Body of pancreas (tissue), 4 donors: ENCODE measurements around the gene GUCA2B. TPM values are rescaled to one million over a fixed set of nuclear protein-coding genes. Genes with fewer than 3 reads are reported as not detected.

Source experiments
- ATAC-seq: fragments of 150-250 bp; one replicate; pipeline ENCODE4 v1.9.1; 2016
- DNase-seq, 4 donors: peaks; one replicate each; pipeline ENCODE4 v3.0.0-alpha.2; 2019
- H3K27ac ChIP-seq, 4 donors: fragments of 200-600 bp; sonication (generic); 1 replicate in 3 of 4; 2 replicates in 1 of 4; pipeline versions ENCODE4 v1.5.1 to v1.6.1; 2016 to 2019; ENCODE audit warnings: mild to moderate bottlenecking in 1 of 4, mixed read lengths in 1 of 4, moderate library complexity in 1 of 4
- H3K27me3 ChIP-seq, 2 donors: fragments of 200-600 bp; sonication (generic); one replicate each; pipeline ENCODE4 v1.6.0; 2016; ENCODE audit warnings: mild to moderate bottlenecking in 1 of 2
- H3K36me3 ChIP-seq, 2 donors: fragments of 200-600 bp; sonication (generic); replicated peaks in 1 of 2; 2 replicates each; pipeline ENCODE4 v1.5.1; 2016; ENCODE audit warnings: low read depth in 2 of 2; ENCODE audit not compliant: insufficient read depth in 1 of 2
- H3K4me1 ChIP-seq: fragments of 200-600 bp; sonication (generic); one replicate; pipeline ENCODE4 v1.6.0; 2016
- H3K4me3 ChIP-seq, 2 donors: fragments of 200-600 bp; sonication (generic); 1 replicate in 1 of 2; 2 replicates in 1 of 2; pipeline ENCODE4 v1.5.1; 2016 to 2019
- H3K9me3 ChIP-seq, 3 donors: fragments of 200-600 bp; sonication (generic); 1 replicate in 2 of 3; 2 replicates in 1 of 3; pipeline ENCODE4 v1.5.1; 2016
- POLR2A ChIP-seq, 3 donors: fragments of 450-650 bp; IDR thresholded peaks; one replicate each; pipeline ENCODE4 v1.6.1; 2016; ENCODE audit warnings: antibody characterized with exemption in 3 of 3, mild to moderate bottlenecking in 2 of 3
- WGBS, 2 donors: methylation state at CpG; one replicate each; pipeline ENCODE4 v1.1.5; 2017; 5-methylcytosine and 5-hydroxymethylcytosine counted together
- intact Hi-C: fragments of 100-400 bp; cut with DNase I; formaldehyde crosslinking; loops from one replicate; pipeline ENCODE4 v1.15.1; 2023
- total RNA-seq, 2 donors: library from RNA; depleted of rRNA; stranded (reverse); fragments of >200 nt; gene quantifications; one replicate each; pipeline ENCODE4 v1.1.0, GENCODE V29; 2016
- TF ChIP-seq, protein P1 (sequence below), 7 experiments: fragments of 450-650 bp in 4 of 7; fragments of 200-600 bp in 3 of 7; sonication (generic) in 3 of 7; IDR thresholded peaks; one replicate each; pipeline ENCODE4 v1.5.1; 2016 to 2019; ENCODE audit warnings: antibody characterized with exemption in 7 of 7

GUCA2B gene
- total RNA-seq, 2 donors from 2014 or later = not detected

- Histone ChIP-seq H3K9me3 (no peaks in the 10 kb centered on the region), H3K4me3 (no peak overlapping the region), H3K36me3 (peaks cover 0 to 10% of the 10 kb centered on the region in 2 donors), H3K27me3 (no peaks in the 10 kb centered on the region), H3K27ac (no peak overlapping the region), H3K4me1 (peaks cover 7% of the 10 kb centered on the region)
- intact Hi-C loops = loop anchor here (10.0 kb wide), 1 partner anchor 115 kb away; no protein-coding TSS in a partner anchor
- no peak for DNase-seq
- TF ChIP-seq POLR2A (IDR thresholded peaks at IDR 0.05) = no peak
- TF ChIP-seq, protein P1, sequence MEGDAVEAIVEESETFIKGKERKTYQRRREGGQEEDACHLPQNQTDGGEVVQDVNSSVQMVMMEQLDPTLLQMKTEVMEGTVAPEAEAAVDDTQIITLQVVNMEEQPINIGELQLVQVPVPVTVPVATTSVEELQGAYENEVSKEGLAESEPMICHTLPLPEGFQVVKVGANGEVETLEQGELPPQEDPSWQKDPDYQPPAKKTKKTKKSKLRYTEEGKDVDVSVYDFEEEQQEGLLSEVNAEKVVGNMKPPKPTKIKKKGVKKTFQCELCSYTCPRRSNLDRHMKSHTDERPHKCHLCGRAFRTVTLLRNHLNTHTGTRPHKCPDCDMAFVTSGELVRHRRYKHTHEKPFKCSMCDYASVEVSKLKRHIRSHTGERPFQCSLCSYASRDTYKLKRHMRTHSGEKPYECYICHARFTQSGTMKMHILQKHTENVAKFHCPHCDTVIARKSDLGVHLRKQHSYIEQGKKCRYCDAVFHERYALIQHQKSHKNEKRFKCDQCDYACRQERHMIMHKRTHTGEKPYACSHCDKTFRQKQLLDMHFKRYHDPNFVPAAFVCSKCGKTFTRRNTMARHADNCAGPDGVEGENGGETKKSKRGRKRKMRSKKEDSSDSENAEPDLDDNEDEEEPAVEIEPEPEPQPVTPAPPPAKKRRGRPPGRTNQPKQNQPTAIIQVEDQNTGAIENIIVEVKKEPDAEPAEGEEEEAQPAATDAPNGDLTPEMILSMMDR (IDR thresholded peaks at IDR 0.05) = no peak
- WGBS, 2 donors = 71 to 72% methylated on average over 6 of the region's 6 CpGs
- no peak for ATAC-seq
These were observed 37.0 kb downstream of the GUCA2B start for GRCh38 chr1:42189931-42190853.

- Histone ChIP-seq H3K4me3 (no peak overlapping the region), H3K36me3 (peaks cover 0 to 8% of the 10 kb centered on the region in 2 donors), H3K27me3 (no peaks in the 10 kb centered on the region), H3K9me3 (no peaks in the 10 kb centered on the region), H3K4me1 (peaks cover 7% of the 10 kb centered on the region), H3K27ac (no peak overlapping the region)
- intact Hi-C loops = no loop called here
- TF ChIP-seq POLR2A (IDR thresholded peaks at IDR 0.05) = no peak
- TF ChIP-seq, protein P1 (IDR thresholded peaks at IDR 0.05) = no peak
- ATAC-seq (no peak), DNase-seq (no peak)
- WGBS, 2 donors = 90 to 93% methylated on average over 8 of the region's 8 CpGs
These were observed 38.1 kb downstream of the GUCA2B start for GRCh38 chr1:42191319-42191718.

DNA sequence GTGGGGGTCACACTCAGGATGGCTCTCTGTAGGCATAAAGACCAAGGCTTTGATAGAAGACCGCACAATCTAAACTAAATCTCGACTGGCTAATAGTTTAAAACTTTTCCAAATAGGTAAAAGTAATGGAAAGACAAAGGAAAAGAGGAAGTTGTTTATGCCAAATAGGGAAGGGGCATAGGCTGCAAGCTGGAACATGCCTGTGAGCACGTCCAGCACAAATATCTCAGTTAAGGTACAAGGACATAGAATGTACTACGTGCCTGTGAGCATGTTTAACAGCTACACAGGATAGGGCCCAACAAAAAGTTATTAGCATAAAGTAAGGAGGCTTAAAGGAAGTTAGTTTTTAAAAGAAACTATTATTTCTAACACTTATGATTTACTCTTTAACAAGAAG lies 38.9 kb downstream of the GUCA2B start:
- H3K4me3 ChIP-seq = no peak overlapping the region
- no peaks in the 10 kb centered on the region for H3K27me3 ChIP-seq
- intact Hi-C loops = no loop called here
- peaks cover 7% of the 10 kb centered on the region for H3K4me1 ChIP-seq
- 83 to 84% methylated on average over 4 of the region's 4 CpGs for whole genome bisulfite sequencing, 2 donors
- H3K27ac ChIP-seq = no peak overlapping the region
- peaks cover 0 to 10% of the 10 kb centered on the region in 2 donors for H3K36me3 ChIP-seq
- ATAC-seq = no peak
- TF ChIP-seq, protein P1 (IDR thresholded peaks at IDR 0.05) = no peak
- no peak for TF ChIP-seq POLR2A (IDR thresholded peaks at IDR 0.05)
- no peaks in the 10 kb centered on the region for H3K9me3 ChIP-seq
- DNase-seq = no peak

GRCh38 chr1:42195841-42196240 lies 42.6 kb downstream of the GUCA2B start:
- ATAC-seq (no peak), DNase-seq (no peak)
- no peak overlapping the region for H3K4me3 ChIP-seq
- no peak overlapping the region for H3K27ac ChIP-seq
- intact Hi-C loops = no loop called here
- no peaks in the 10 kb centered on the region for H3K4me1 ChIP-seq
- peaks cover 0 to 10% of the 10 kb centered on the region in 2 donors for H3K36me3 ChIP-seq
- no peaks in the 10 kb centered on the region for H3K27me3 ChIP-seq
- 97% methylated on average over 3 of the region's 3 CpGs for WGBS, 2 donors
- no peaks in the 10 kb centered on the region for H3K9me3 ChIP-seq
- TF ChIP-seq POLR2A (IDR thresholded peaks at IDR 0.05) = no peak
- TF ChIP-seq, protein P1 (IDR thresholded peaks at IDR 0.05) = no peak
